HG02678 (cell line): Measurements from ENCODE around the gene ITPK1.

Experiments used
- ATAC-seq: cut with Tn5 transposase; IDR thresholded peaks from one replicate; pipeline ENCODE4 v1.9.1; 2021; ENCODE audit warnings: mild to moderate bottlenecking, moderate library complexity; ENCODE audit not compliant: unreplicated experiment

The ITPK1 gene

DNA sequence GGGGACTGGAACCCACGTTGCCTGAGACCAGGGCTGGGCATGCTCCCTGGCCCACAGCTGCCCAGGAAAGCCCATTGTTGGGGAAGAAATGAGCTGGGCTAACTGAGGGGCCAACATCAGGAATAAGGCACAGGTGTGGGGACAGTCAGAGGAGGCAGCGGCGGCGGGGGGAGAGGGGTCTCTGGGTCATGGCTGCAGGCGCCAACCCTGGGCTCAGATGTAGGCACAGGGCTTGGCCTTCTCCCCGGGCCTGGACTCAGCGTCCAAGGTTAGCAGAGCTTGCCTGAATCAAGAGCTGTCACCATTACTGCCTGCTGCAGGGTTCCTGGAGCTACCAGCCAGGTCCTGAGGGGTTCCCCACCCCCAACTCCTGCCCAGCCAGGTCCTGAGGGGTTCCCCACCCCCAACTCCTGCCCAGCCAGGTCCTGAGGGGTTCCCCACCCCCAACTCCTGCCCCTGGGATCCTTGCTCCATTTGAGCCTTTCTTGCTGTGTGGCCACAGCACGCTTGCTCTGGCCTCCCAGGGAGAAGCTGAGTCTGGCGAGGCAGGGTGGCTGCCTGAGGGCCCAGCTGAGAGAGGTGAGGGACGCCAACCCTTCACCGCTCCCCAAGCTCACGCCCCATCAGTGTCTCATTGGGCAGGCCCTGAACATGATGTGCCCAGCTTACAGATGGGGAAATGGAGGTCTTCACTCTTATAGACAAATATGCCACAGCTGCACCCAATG is 186.6 kb downstream of the ITPK1 start:
- no peak for ATAC-seq

DNA sequence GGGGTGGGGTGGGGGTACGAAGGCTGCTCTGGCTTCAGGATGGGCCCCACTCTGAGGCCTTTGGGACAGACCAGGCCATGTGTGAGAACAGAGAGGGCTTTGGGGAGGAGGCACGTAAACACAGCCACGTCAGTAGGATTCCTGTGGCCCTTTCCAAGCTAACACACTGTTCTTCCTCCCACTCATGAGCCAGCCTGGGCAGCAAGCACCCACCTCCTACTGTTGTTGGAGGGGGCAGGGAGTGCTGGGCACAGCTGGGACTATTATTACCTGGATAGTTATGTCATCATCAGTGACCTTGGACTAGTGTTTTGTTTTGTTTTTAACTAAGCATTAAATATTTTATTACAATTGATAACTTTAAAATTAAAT is 187.5 kb downstream of the ITPK1 start:
- no peak for ATAC-seq

DNA sequence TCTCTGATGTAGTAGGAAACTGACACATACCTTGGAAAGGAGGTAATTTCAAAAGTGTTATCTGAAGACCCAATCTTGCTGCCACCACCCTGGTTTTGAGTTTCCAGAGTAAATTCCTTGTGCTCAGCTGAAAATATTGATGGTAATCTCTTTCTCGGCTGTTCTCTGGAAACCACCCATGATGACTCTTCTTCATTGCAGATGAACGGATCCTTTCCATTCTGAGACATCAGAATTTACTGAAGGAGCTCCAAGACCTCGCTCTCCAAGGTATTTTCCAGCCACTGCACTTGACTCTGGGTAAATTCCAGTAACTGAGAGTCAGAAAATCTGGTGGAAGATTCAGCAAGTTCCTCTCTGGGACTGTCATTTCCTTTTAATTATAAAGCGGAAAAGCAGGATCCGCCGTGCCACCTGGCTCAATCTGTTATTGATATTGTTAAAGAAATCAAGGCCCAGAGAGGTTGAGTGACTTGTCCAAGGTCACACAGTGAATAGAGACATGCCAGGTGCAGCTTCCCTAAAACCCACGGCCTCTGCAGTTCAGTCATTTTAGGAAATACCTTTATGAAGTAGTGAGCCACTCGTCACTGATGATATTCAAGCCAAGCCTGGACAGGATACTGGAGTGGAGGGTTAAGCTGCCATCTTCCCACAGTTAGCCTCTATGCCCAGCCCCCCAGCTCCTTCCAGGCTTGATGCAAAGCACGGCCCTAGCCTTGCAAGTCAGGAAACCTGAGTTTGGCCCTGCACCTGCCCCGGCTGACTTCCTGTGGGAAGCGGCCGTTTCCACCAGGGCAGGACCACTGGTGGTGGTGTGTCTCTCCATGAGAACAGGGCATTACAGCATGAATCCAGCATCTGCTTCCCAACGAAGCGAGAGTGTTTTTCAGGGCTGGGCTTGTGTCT is 188.1 kb downstream of the ITPK1 start:
- ATAC-seq = no peak

DNA sequence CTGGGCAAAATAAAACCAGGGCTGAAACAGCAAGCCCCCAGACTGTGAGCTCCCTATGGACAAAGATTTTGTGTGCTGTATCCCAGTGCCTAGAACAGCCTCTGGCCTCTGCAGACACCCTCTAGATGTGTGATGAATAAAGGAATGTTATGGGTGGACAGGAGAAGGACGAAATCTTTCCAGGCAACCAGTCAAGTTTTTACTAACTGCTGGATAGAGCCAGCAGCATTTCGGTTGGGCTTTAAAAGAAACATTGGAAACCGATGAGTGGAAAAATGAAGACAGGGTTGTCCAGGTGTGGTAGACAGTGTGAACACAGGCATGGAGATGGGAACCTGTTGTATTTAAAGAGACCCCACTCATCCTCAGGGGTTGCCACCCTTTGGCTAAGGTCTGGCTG is 188.8 kb downstream of the ITPK1 start:
- no peak for ATAC-seq

DNA sequence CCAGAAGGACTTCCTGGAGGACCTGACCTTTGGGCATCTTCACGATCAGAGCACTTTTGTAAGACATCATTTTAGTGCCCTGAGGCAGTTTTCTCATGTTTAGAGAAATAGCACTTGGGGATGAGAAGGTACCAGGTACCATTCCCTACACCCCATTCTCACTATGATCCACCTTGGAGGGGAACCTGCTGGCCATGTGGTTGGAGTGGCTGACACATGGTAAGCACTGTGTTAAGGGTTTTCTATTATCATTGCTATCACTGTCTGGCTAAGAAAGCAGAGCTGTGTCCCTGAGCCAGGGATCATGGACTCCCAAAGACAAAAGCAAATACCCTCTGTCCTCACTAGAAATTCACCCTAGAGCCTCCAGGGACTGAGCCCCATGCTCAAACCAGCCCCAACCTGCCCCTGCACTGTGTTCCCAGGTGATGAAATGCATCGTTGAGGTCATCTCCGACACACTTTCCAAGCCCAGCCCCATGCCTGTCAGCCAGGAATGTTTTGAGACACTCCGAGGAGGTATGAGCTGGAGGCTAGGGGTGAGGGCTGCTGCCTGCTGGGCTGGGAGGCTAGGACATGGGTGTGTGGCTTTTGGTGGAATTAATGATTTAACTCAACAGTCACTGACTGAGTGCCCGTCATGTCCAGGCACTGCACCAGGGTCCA is 189.4 kb downstream of the ITPK1 start:
- ATAC-seq = no peak

DNA sequence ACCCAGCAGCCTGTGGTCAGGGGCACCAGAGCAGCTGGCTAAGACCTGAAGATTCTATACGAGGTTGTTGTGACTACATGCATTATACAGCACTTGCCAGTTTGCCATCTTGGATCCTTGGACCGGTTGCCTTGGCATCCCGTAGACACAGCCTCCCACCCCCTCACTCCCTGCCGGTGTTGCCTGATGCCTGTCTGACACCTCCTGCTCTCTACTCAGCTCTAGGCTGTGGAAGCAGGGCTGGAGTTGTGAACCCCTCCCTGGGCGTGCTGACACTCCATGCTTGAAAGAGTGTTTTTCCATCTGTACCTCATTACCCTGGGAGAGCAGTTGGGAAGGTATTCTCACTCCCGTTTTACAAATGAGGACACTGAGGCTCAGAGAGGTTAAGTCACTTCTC is 190.3 kb downstream of the ITPK1 start:
- no peak for ATAC-seq

DNA sequence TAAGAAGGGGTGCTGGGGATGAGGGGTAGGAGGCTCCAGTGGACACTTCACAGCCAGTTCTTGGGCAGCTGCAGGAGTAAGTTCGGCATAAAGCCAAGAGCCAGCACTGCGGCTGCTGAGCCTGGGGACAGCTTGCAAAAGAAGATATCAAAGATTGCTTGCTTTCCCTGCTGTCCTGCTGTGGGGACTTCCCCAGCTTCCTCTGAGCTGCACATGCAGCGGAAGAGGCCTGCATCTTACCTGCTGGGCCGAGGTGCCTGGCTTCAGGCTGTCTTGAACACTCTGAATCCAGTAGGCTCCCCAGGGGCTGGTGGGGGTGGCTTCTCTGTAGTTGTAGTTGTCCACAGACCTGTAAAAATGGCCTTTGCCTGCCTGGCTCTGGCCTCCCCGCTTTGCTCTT is 191.5 kb downstream of the ITPK1 start:
- no peak for ATAC-seq

DNA sequence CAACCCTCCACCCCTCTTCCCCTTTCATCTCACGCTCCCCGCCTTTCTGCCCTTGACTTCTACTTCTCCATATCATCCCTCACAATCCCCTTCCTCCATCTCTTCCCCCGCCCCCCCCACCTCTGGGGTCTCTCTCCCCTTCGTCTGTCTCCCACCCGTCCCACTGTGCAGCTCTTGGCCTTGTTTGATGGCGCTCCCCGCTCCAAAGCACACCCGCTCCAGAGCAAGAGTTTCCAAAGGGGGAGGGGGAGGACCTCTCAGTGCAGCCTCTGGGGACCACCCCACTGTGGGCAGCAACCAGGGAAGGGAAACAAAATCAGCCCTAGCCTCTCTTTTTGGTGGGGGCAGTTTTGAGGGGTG is 192.0 kb downstream of the ITPK1 start:
- ATAC-seq = no peak

DNA sequence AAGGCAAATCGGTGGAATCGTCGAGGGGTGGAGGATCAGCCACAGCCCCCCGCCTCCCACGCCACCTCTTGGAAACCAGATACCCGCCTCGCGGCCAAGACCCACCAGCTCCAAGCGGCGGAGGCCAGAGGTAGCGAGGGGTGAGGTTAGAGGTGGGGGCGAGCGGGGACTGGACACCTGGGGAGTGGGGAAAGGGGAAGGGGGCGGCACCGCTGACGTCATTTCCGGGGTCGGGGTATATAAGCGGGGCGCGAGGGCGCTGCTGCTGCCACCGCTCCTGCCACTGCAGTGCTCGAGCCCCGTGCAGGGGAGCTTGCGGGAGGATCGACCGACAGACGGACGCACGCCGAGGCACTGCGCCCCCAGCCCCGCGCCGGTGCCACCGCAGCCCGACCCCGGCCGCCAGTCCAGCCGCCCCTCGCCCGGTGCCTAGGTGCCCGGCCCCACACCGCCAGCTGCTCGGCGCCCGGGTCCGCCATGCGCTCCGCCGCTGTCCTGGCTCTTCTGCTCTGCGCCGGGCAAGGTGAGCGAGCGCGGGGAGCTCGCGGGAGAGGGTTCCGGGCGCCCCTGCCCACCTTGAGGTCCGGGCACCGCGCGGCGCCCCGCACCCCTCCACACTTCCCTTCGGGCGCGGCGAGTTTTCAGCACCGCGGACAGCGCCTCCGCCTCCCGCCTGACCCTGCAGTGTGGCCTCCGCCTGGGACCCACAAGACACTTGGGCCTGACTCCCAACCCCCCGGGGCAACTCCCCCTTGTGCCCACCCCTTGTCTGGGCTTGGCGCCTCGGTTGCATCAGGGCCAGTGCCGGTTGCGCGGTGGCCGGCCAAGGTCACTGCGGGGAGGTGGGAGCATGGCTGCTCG is 192.6 kb downstream of the ITPK1 start, which contains the start of gene CHGA:
Gene CHGA, plus strand, starts transcription at position 268 of the 861 bp plus-strand sequence. Its CDS starts 210 bp downstream, at position 478.
- no peak for ATAC-seq

DNA sequence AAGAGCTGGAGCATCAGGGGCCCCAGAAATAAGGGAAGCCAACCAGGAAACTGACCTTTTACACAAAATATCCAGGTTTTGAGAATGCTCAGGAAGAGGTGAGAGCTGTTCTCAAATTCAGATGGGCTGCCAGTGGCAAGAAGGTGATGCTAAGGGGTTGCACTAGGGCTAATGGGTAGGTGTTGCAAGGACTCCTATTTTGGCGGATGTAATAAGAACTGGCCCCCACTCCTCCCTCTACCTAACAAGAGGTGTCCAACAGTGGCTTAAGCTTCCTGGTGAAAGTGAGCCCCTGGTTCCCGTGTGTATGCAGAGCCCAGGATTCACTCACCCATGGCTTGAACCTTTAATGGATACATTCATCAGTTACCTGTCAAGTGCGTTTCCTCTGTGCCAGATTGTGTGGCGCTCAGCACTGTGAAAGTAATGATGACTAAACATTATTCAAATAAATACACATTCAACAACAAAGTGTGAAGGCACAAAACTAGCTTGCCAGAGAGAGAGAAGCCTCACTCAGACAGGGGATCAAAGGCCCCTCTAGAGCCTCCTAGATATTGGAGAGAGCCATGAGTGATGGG is 193.5 kb downstream of the ITPK1 start:
- no peak for ATAC-seq

DNA sequence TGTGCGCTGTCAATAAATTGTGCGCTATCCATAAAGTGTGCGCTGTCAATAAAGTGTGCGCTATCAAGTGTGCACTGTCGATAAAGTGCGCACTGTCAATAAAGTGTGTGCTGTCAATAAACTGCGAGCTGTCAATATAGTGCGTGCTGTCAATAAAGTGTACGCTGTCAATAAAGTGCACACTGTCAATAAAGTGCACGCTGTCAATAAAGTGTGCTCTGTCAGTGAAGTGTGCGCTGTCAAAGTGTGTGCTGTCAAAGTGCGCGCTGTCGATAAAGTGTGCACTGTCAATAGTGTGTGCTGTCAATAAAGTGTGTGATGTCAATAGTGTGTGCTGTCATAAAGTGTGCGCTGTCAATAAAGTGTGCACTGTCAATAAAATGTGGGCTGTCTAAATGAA is 195.7 kb downstream of the ITPK1 start:
- no peak for ATAC-seq

DNA sequence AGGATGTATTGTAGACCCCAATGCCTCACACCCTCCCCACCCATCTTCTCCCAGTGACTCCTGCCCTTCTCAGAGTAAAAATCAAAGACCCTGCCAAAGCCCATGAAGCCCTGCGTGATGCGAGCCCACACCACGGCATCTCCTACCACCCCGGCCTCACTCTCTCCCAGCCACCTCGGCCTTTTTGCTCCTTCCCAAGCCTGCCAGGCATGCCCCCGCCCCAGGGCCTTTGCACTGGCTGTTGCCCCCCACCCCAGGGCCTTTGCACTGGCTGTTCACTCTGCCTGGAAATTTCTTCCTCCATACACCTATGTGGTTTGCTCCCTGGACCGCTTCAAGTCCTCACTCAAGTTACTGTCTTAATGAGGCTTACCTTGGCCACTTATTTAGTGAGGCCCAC is 197.8 kb downstream of the ITPK1 start:
- no peak for ATAC-seq

DNA sequence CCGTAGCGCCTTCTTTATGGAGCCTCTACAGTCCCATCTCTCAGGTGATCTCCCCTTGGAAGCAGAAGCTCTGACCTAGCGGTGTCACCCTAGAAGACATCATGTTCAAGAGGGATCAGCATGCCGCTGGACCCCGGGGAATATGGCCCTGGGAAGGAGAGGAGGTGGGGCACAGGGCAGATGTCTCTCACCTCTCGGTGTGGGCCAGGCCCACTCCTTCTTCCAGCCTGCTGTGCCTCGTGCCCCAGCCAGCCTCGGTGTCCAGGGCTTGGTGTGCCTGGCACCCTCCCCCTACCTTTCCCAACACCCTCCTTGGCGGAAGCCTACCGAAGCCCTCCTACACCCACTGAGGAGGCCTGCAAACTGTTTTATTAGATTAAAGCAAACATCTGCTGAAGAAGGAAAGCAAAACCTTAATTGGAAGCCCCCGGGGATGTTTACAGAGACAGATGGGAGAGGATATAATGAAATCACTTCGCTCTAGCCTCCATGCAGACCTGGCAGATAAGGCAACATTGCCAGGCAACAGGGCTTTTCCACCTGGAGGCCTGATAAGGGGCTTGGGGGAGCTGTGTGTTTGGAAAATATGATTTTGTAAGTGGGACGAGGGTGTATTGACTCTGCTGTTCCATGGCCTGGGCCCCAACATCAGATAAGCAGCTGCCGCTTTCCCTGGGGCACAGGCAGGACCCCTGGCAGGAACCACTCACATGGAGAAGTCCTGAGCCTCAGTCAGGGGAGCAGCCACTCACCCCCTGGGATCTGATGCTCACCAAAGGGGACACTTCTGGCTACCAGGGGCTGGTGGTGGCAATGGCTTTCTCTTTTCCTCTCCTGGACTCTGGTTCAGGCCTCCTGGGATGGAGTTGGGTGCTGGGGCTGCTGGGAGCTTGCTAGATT is 198.4 kb downstream of the ITPK1 start:
- ATAC-seq = no peak

DNA sequence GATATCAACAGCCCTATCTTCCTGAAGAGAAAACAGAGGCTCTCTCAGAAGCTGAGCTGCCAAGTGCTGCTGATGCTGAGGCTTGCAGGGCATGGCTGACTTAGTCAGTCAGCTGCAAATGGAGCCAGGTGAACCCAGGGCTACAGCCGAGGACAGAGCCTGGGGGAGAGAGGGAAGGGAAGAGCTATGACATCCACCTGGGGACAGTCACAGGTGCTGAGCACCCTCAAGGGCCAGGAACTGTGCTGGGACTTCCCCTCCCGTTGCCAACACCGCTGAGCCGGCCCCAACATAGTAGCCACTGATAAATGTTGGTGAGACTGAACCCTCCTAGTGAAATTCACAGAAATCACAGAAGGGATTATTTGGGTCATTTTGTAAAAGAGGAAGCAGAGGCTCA is 199.5 kb downstream of the ITPK1 start:
- ATAC-seq = no peak

DNA sequence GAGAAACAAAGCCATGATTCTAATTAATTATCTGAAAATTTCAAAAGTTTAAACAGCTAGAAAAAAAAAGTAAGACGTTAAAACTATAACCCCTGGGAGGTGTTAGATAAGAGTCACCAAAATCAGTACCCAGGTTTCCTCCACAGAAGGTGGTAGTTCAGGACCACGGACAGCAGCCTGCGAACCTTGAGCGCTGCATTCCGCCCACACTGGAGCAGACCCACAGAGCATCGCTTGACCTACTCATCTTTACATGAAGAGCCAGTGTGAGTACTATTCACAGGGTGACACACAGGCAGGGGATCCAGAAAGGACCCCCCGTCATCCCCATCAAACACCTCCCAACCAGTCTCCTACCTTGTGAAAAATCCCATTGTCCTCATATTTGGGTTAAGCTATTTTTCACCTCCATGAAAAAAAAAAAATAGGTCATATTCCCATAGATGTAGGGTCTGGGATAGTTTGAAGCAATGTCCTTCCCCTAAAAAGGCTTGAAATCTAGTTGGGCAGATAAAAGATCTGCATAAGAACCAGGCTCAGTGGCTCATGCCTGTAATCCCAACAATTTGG is 201.6 kb downstream of the ITPK1 start:
- ATAC-seq = no peak

DNA sequence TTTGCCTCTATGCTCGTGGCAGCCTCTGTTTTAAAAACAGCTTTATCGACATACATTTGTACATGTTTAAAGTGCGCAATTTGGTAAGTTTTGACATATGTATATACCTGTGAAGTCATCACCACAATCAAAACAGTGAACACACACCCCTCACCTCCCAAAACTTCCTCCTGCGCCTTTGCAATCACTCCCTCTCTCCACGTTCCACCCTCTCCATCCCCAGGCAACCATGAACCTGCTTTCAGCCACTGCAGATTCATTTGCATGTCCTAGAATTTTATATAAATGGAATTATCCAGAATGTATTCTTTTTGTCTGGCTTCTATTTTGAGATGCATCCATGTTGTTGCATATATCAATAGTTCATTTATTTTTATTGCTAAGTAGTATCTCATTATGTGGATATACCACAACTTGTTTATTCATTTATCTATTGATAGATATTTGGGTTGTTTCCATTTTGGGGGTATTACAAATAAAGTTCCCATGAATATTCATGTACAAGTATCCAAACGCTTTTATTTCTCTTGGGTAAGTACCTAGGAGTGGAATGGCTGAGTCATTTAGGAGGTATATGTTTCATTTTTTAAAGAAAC is 208.3 kb downstream of the ITPK1 start:
- ATAC-seq = no peak

DNA sequence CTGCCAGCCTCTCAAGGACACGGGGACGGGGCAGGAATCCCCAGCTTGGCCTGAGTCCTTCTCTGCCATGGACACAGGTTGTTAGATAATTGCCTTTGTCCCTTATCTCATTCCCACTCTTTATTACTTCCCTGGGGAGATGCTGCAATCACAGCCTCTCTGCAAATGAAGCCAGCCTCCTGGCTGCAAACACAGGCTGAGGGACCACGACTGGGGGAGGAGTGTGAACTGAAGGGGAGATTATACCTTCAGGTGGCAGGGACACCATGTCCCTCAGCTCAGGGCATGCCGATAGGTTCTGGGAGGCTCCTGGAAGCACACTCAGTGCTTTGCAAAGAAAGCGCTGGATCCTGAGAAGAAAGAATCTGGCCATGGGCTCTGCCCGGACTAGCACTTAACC is 208.9 kb downstream of the ITPK1 start:
- ATAC-seq = no peak

DNA sequence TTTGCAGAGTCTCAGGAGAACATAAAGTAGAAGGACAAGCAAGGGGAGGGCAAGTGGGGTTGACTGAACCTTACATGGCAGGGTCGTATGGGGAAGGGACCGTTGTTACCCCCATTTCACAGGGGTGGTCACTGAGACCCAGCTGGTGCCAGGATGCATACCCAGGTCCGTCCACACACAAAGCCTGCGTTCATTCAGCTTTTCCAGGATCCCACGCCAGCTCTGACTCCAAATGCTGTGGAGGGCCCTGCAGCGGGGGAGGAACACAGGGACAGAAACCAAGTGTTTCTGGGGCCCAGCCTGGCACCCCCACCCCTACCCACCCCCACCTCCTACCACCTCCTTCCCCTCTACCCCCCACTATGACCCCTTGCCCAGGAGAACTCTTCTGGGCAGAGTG is 209.3 kb downstream of the ITPK1 start:
- ATAC-seq = no peak

DNA sequence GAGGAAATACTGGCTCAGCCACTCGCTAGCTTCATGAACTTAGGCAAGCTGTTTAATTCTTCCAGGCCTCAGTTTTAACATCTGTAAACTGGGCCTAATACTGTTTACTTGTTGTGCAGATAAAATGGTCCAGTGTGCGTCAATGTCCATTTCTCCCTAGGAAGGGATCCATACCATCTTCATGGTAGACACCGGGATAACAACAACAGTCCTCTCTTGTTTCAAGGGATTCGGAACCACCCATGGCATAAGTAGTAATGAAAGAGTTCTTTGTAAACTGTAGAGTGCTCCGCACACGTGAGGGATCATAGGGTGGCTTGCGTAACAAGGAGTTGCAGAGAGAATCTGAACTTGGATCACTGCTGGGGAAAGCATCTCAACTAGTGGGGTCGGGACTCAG is 210.1 kb downstream of the ITPK1 start:
- ATAC-seq = no peak
